Measurements from ENCODE around the gene LTC4S. TPM values are rescaled to one million over a fixed set of nuclear protein-coding genes. Genes with fewer than 3 reads are reported as not detected.
A peak's percentile ranks its signal among the peaks of the same experiment; 100 is the strongest.

LTC4S gene
- total and polyA plus RNA-seq, 9 of the 15 experiments (the other 6 are each of a cell fraction or from before 2014, with no cell fraction given): 0.17 to 0.77 (median 0.75) TPM; not detected in 6

- TF ChIP-seq ZNF609 (CRISPR knock-in tag; IDR thresholded peaks at IDR 0.05; ENCODE audit: borderline replicate concordance): no peak
- no peak for TF ChIP-seq ATF1 (CRISPR knock-in tag; IDR thresholded peaks at IDR 0.05)
- 0 out of 2 replicates have a peak, but pooled peaks have one; percentile 1 for TF ChIP-seq ATF1 (tag; IDR thresholded peaks at IDR 0.05)
- TF ChIP-seq ZNF24 (IDR thresholded peaks at IDR 0.05): no peak
- no peak for TF ChIP-seq ZNF764 (CRISPR knock-in tag; IDR thresholded peaks at IDR 0.05; ENCODE audit: low read depth)
- TF ChIP-seq TBP (optimal IDR thresholded peaks at IDR 0.05; ENCODE audit: low read depth, low read length): peak; percentile 72
- no peak for TF ChIP-seq SMARCB1 (IDR thresholded peaks at IDR 0.05; ENCODE audit: insufficient read length, low read depth)
- TF ChIP-seq, protein P1, sequence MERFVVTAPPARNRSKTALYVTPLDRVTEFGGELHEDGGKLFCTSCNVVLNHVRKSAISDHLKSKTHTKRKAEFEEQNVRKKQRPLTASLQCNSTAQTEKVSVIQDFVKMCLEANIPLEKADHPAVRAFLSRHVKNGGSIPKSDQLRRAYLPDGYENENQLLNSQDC (CRISPR knock-in tag; IDR thresholded peaks at IDR 0.05): no peak
- TF ChIP-seq ZNF239 (CRISPR knock-in tag; IDR thresholded peaks at IDR 0.05): no peak
- no peak for TF ChIP-seq ZNF12 (CRISPR knock-in tag; IDR thresholded peaks at IDR 0.05)
- no peak for TF ChIP-seq TGIF2 (CRISPR knock-in tag; IDR thresholded peaks at IDR 0.05)
- peak; percentile 99 for TF ChIP-seq NEUROD1 (IDR thresholded peaks at IDR 0.05; ENCODE audit: borderline replicate concordance, low read depth, low read length, partially characterized antibody)
- TF ChIP-seq SAFB (IDR thresholded peaks at IDR 0.05; ENCODE audit: borderline replicate concordance, low read depth, low read length): no peak
- no peak for TF ChIP-seq ZNF507 (tag; conservative IDR thresholded peaks at IDR 0.05)
- TF ChIP-seq, protein P2, sequence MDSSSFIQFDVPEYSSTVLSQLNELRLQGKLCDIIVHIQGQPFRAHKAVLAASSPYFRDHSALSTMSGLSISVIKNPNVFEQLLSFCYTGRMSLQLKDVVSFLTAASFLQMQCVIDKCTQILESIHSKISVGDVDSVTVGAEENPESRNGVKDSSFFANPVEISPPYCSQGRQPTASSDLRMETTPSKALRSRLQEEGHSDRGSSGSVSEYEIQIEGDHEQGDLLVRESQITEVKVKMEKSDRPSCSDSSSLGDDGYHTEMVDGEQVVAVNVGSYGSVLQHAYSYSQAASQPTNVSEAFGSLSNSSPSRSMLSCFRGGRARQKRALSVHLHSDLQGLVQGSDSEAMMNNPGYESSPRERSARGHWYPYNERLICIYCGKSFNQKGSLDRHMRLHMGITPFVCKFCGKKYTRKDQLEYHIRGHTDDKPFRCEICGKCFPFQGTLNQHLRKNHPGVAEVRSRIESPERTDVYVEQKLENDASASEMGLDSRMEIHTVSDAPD (CRISPR knock-in tag; IDR thresholded peaks at IDR 0.05): no peak
- TF ChIP-seq, protein P3, sequence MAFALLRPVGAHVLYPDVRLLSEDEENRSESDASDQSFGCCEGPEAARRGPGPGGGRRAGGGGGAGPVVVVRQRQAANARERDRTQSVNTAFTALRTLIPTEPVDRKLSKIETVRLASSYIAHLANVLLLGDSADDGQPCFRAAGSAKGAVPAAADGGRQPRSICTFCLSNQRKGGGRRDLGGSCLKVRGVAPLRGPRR (CRISPR knock-in tag; IDR thresholded peaks at IDR 0.05): no peak
- no peak for TF ChIP-seq FOXJ2 (tag; IDR thresholded peaks at IDR 0.05)
- TF ChIP-seq ZNF23 (CRISPR knock-in tag; IDR thresholded peaks at IDR 0.05): no peak
- TF ChIP-seq RNF2 (IDR thresholded peaks at IDR 0.05): 0 out of 2 replicates have a peak, but pooled peaks have one; percentile 37
- no peak for TF ChIP-seq ZNF277 (CRISPR knock-in tag; IDR thresholded peaks at IDR 0.05; ENCODE audit: borderline replicate concordance)
These were observed 12.7 kb downstream of the LTC4S start, which contains the start of gene MGAT4B (continued) for GRCh38 chr5:179806250-179807048.

Measured in K562 (cell line).